NB4 (cell line): ENCODE results near the gene NXN.

Experiments
- DNase-seq: peaks from one replicate; pipeline ENCODE4 v3.0.0; 2010; ENCODE audit warnings: low read depth
- H3K4me3 ChIP-seq: one replicate; pipeline ENCODE4 v1.5.1; 2011; ENCODE audit warnings: mild to moderate bottlenecking, low read depth, low read length, moderate library complexity
- CTCF ChIP-seq: IDR thresholded peaks from one replicate; pipeline ENCODE4 v1.5.1; 2012; ENCODE audit warnings: low read depth, low read length
- MYC ChIP-seq: IDR thresholded peaks from 2 replicates; pipeline ENCODE4 v1.6.1; 2011; ENCODE audit warnings: low read depth, low read length
- POLR2A ChIP-seq: IDR thresholded peaks from 2 replicates; pipeline ENCODE4 v1.6.1; 2011; ENCODE audit warnings: mild to moderate bottlenecking; ENCODE audit not compliant: insufficient read length; ENCODE audit errors: extremely low read depth
- TF ChIP-seq, protein P1 (sequence below): IDR thresholded peaks from 2 replicates; pipeline ENCODE4 v1.6.1; 2011; ENCODE audit warnings: low read depth, low read length

NXN gene

GRCh38 chr17:1022278-1023024 is 42.9 kb upstream of the NXN start:
- no peak for DNase-seq
- no peak for TF ChIP-seq POLR2A
- TF ChIP-seq CTCF = no peak
- TF ChIP-seq, protein P1, sequence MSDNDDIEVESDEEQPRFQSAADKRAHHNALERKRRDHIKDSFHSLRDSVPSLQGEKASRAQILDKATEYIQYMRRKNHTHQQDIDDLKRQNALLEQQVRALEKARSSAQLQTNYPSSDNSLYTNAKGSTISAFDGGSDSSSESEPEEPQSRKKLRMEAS = no peak
- no peak for TF ChIP-seq MYC
- H3K4me3 ChIP-seq = no peak overlapping the region

DNA sequence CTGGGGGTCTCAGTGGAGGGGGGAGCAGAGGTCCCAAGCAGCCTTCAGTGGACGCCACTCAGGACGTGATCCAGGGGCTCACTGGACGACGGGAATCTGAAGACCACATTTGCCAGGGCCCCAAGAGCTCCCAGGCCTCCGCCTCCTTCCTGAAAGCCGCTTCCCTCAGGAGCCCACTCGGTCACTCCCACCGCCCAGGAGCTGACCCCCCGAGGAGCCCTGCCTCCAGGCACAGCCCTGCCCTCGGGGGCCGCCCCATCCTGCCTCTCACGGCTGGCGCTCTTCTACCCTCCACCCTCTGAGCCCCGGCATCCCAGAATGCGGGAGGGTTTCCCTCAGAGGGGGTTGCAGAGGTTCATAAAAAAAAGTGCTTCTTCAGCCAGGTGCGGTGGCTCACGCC is 41.6 kb upstream of the NXN start:
- DNase-seq = no peak
- no peak overlapping the region for H3K4me3 ChIP-seq
- TF ChIP-seq CTCF (no peak), MYC (no peak), POLR2A (no peak)
- TF ChIP-seq, protein P1 = no peak

- H3K4me3 ChIP-seq = no peak overlapping the region
- no peak for DNase-seq
- TF ChIP-seq, protein P1 = no peak
- no peak for TF ChIP-seq POLR2A
- TF ChIP-seq MYC = no peak
- no peak for TF ChIP-seq CTCF
These were observed 39.9 kb upstream of the NXN start for GRCh38 chr17:1019451-1019850.

GRCh38 chr17:1018547-1018946 is 39.0 kb upstream of the NXN start:
- TF ChIP-seq POLR2A (no peak), CTCF (no peak)
- TF ChIP-seq, protein P1 = no peak
- no peak overlapping the region for H3K4me3 ChIP-seq
- DNase-seq = no peak

- no peak for DNase-seq
- TF ChIP-seq POLR2A (no peak), CTCF (no peak), MYC (no peak)
- TF ChIP-seq, protein P1 = no peak
- no peak overlapping the region for H3K4me3 ChIP-seq
These were observed 34.1 kb upstream of the NXN start for GRCh38 chr17:1013729-1014090.
